HEK293 (cell line): Measurements from ENCODE around the gene CROCC.
A peak's percentile ranks its signal among the peaks of the same experiment; 100 is the strongest.
"Not testable (repeated sequence)": the region's sequence is repeated elsewhere in the genome, so short reads cannot be mapped to it uniquely, and the experiment has no call there.

ENCODE experiments used
- CTCF ChIA-PET: fragments of 350-600 bp; formaldehyde crosslinking; extraction: SDS; loops from one replicate; lab custom pipeline; 2021; ENCODE audit warnings: antibody characterized with exemption; lab: Yijun Ruan, JAX
- POLR2A ChIA-PET: fragments of 300-600 bp; formaldehyde crosslinking; extraction: SDS; loops from one replicate; lab custom pipeline; 2020; ENCODE audit warnings: antibody characterized with exemption, inconsistent platforms; lab: Yijun Ruan, JAX
- H3K27ac ChIP-seq: fragments of 200-500 bp; sonication (Bioruptor generic); 2 replicates; pipeline ENCODE4 v1.5.1; 2014; ENCODE audit warnings: low read depth, low read length, control low read depth, inconsistent platforms; ENCODE audit errors: extremely low read depth
- H3K36me3 ChIP-seq, 2 experiments: fragments of 200-500 bp in 1 of 2; sonication (Bioruptor generic) in 1 of 2; 1 replicate in 1 of 2; 2 replicates in 1 of 2; pipeline ENCODE4 v1.5.1; 2014 to 2017; ENCODE audit warnings: inconsistent platforms in 2 of 2, low read length in 2 of 2; ENCODE audit not compliant: control insufficient read depth in 2 of 2, insufficient read depth in 1 of 2
- H3K4me1 ChIP-seq: fragments of 200-500 bp; sonication (Bioruptor generic); 2 replicates; pipeline ENCODE4 v1.5.1; 2014; ENCODE audit warnings: mild to moderate bottlenecking, low read length, inconsistent platforms; ENCODE audit not compliant: control insufficient read depth, insufficient read depth
- H3K4me3 ChIP-seq: 2 replicates; pipeline ENCODE4 v1.5.1; 2011; ENCODE audit warnings: low read depth, mild to moderate bottlenecking, control low read depth, low read length, moderate library complexity
- H3K9me3 ChIP-seq: fragments of 200-500 bp; sonication (Bioruptor generic); 2 replicates; pipeline ENCODE4 v1.5.1; 2014; ENCODE audit warnings: low read depth, low read length, inconsistent platforms; ENCODE audit not compliant: control insufficient read depth, insufficient read depth
- GLIS2 ChIP-seq: fragments of 450-650 bp; formaldehyde crosslinking; IDR thresholded peaks from 2 replicates; pipeline ENCODE4 v1.5.1; 2016; ENCODE audit warnings: missing biosample characterization, missing genetic modification characterization
- IKZF3 ChIP-seq: fragments of 450-650 bp; IDR thresholded peaks from 2 replicates; pipeline ENCODE4 v1.5.0; 2018; ENCODE audit warnings: missing biosample characterization, mild to moderate bottlenecking, missing genetic modification characterization, moderate library complexity
- KLF8 ChIP-seq: fragments of 450-650 bp; formaldehyde crosslinking; IDR thresholded peaks from 2 replicates; pipeline ENCODE4 v1.5.1; 2016; ENCODE audit warnings: missing biosample characterization, missing genetic modification characterization
- SETDB1 ChIP-seq: IDR thresholded peaks from one replicate; pipeline ENCODE4 v1.6.1; 2017; ENCODE audit warnings: mild to moderate bottlenecking, low read length, moderate library complexity, mixed read lengths; ENCODE audit not compliant: insufficient read length
- SP2 ChIP-seq: fragments of 450-650 bp; formaldehyde crosslinking; IDR thresholded peaks from 2 replicates; pipeline ENCODE4 v1.5.1; 2016; ENCODE audit warnings: missing biosample characterization, missing genetic modification characterization
- ZBTB17 ChIP-seq: fragments of 450-650 bp; formaldehyde crosslinking; IDR thresholded peaks from 2 replicates; pipeline ENCODE4 v1.5.1; 2016; ENCODE audit warnings: missing biosample characterization, missing genetic modification characterization
- ZBTB20 ChIP-seq: fragments of 450-650 bp; formaldehyde crosslinking; IDR thresholded peaks from 2 replicates; pipeline ENCODE4 v1.5.1; 2016; ENCODE audit warnings: missing biosample characterization, missing genetic modification characterization
- ZBTB26 ChIP-seq: fragments of 450-650 bp; formaldehyde crosslinking; optimal IDR thresholded peaks from 2 replicates; pipeline ENCODE3; 2016; ENCODE audit warnings: missing biosample characterization, mild to moderate bottlenecking, missing genetic modification characterization
- ZBTB6 ChIP-seq: fragments of 450-650 bp; formaldehyde crosslinking; IDR thresholded peaks from 2 replicates; pipeline ENCODE4 v1.5.1; 2017; ENCODE audit warnings: missing biosample characterization, missing genetic modification characterization
- ZBTB8A ChIP-seq: fragments of 450-650 bp; formaldehyde crosslinking; IDR thresholded peaks from 2 replicates; pipeline ENCODE4 v1.5.1; 2016; ENCODE audit warnings: missing biosample characterization, missing genetic modification characterization
- ZNF266 ChIP-seq: fragments of 450-650 bp; formaldehyde crosslinking; IDR thresholded peaks from 2 replicates; pipeline ENCODE4 v1.5.1; 2016; ENCODE audit warnings: missing biosample characterization, missing genetic modification characterization, low read depth
- ZNF341 ChIP-seq: fragments of 450-650 bp; formaldehyde crosslinking; IDR thresholded peaks from 2 replicates; pipeline ENCODE4; 2016; ENCODE audit warnings: low read depth, missing biosample characterization, missing genetic modification characterization
- ZNF366 ChIP-seq: fragments of 450-650 bp; formaldehyde crosslinking; conservative IDR thresholded peaks from 2 replicates; pipeline ENCODE4 v1.5.1; 2016; ENCODE audit warnings: missing biosample characterization, missing genetic modification characterization
- ZNF600 ChIP-seq: fragments of 450-650 bp; formaldehyde crosslinking; IDR thresholded peaks from 2 replicates; pipeline ENCODE4 v1.5.1; 2016; ENCODE audit warnings: missing biosample characterization, missing genetic modification characterization
- ZNF654 ChIP-seq: fragments of 450-650 bp; formaldehyde crosslinking; IDR thresholded peaks from 2 replicates; pipeline ENCODE4 v1.5.1; 2016; ENCODE audit warnings: low read depth, missing biosample characterization, missing genetic modification characterization
- ZNF76 ChIP-seq: fragments of 450-650 bp; formaldehyde crosslinking; IDR thresholded peaks from 2 replicates; pipeline ENCODE4; 2016; ENCODE audit warnings: low read depth, missing biosample characterization, missing genetic modification characterization, borderline replicate concordance
- ZNF768 ChIP-seq: fragments of 450-650 bp; formaldehyde crosslinking; IDR thresholded peaks from 2 replicates; pipeline ENCODE4 v1.5.1; 2018; ENCODE audit warnings: missing biosample characterization, mild to moderate bottlenecking, missing genetic modification characterization
- TF ChIP-seq, protein P1 (sequence below): fragments of 450-650 bp; formaldehyde crosslinking; IDR thresholded peaks from 2 replicates; pipeline ENCODE4 v1.5.1; 2016; ENCODE audit warnings: missing biosample characterization, missing genetic modification characterization

Gene CROCC

GRCh38 chr1:16888860-16889816 lies 32.6 kb upstream of the CROCC start:
- H3K4me1 ChIP-seq, result no peaks in the 10 kb centered on the region
- no peaks in the 10 kb centered on the region for H3K36me3 ChIP-seq
- POLR2A ChIA-PET, result no interaction called here
- no peaks in the 10 kb centered on the region for H3K9me3 ChIP-seq
- H3K27ac ChIP-seq, result peak overlapping the region; percentile 64; the same call in 1 of the 2 replicates
- 0 out of 2 replicates have a peak, but pooled peaks have one; percentile 35 for TF ChIP-seq ZBTB6 (tag by site-specific recombination)
- TF ChIP-seq ZNF76 (tag by site-specific recombination), result 0 out of 2 replicates have a peak, but pooled peaks have one; percentile 40
- TF ChIP-seq ZNF266, result no peak
- TF ChIP-seq ZNF341 (tag by site-specific recombination), result peak; percentile 12; the same call in 1 of the 2 replicates
- TF ChIP-seq ZNF654, result no peak
- TF ChIP-seq ZNF366, result no peak
- peak; percentile 26; the same call in 1 of the 2 replicates for TF ChIP-seq GLIS2 (tag by site-specific recombination)
- peak; percentile 53; the same call in 1 of the 2 replicates for TF ChIP-seq IKZF3 (tag by site-specific recombination)
- peak; percentile 26; the same call in 1 of the 2 replicates for TF ChIP-seq SP2 (tag by site-specific recombination)
- TF ChIP-seq KLF8 (tag by site-specific recombination), result no peak
- peak; percentile 77 for TF ChIP-seq ZBTB17 (tag by site-specific recombination)
- no peak for TF ChIP-seq SETDB1
- no peak for TF ChIP-seq ZNF768
- TF ChIP-seq ZBTB8A, result peak; percentile 34; the same call in 1 of the 2 replicates
- 0 out of 2 replicates have a peak, but pooled peaks have one; percentile 9 for TF ChIP-seq ZNF600 (tag by site-specific recombination)
- TF ChIP-seq ZBTB20 (tag by site-specific recombination), result peak; percentile 22; the same call in 1 of the 2 replicates
- TF ChIP-seq ZBTB26 (tag by site-specific recombination), result peak; percentile 41
- TF ChIP-seq, protein P1, sequence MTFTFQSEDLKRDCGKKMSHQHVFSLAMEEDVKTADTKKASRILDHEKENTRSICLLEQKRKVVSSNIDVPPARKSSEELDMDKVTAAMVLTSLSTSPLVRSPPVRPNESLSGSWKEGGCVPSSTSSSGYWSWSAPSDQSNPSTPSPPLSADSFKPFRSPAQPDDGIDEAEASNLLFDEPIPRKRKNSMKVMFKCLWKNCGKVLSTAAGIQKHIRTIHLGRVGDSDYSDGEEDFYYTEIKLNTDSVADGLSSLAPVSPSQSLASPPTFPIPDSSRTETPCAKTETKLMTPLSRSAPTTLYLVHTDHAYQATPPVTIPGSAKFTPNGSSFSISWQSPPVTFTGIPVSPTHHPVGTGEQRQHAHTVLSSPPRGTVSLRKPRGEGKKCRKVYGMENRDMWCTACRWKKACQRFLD, result no peak
- TF ChIP-seq, all 188 proteins: peak for 11
- CTCF ChIA-PET, result interaction anchor here (0.7 kb wide), 1 partner anchor 257 kb away, joined by 3 read pairs; no protein-coding TSS in a partner anchor
- peak overlapping the region; percentile 16 for H3K4me3 ChIP-seq

GRCh38 chr1:16890539-16891021 lies 31.2 kb upstream of the CROCC start:
- H3K9me3 ChIP-seq, H3K27ac ChIP-seq, H3K36me3 ChIP-seq, H3K4me1 ChIP-seq, CTCF ChIA-PET, H3K4me3 ChIP-seq: not testable (repeated sequence)
- POLR2A ChIA-PET, result interaction anchor here (1.1 kb wide), 1 partner anchor 15 kb away, joined by 3 read pairs; no protein-coding TSS in a partner anchor

DNA sequence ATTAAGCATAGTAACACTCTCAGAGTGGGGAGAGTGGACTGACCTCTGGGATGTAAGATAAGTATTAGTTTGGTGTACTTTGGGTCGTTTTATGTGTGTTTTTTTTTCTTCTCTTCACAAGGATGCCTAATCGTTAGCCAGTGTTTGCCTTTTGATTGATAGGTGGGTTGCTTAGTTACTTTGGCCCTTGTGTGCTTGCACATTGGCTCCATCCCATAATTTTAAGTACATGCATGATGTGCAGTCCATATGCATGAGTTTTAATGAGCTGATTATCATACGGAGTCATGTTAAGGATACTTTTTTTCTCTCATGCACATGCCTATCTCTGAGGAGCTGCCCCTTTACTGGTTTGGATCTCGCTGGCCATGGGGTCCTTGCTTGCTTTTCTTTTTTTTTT lies 30.7 kb upstream of the CROCC start:
- not testable (repeated sequence) for H3K9me3 ChIP-seq, H3K4me3 ChIP-seq, H3K36me3 ChIP-seq, H3K4me1 ChIP-seq, H3K27ac ChIP-seq
- ChIA-PET POLR2A (interaction anchor here (1.1 kb wide), 1 partner anchor 14 kb away, joined by 3 read pairs; no protein-coding TSS in a partner anchor), CTCF (interaction anchor here (0.6 kb wide), 1 partner anchor 734 kb away, joined by 3 read pairs; no protein-coding TSS in a partner anchor)

GRCh38 chr1:16892978-16893525 lies 28.7 kb upstream of the CROCC start:
- CTCF ChIA-PET, H3K4me1 ChIP-seq, H3K4me3 ChIP-seq, H3K27ac ChIP-seq, H3K36me3 ChIP-seq, H3K9me3 ChIP-seq: not testable (repeated sequence)
- POLR2A ChIA-PET, result interaction anchor here (2.1 kb wide), 1 partner anchor 12 kb away, joined by 5 read pairs; no protein-coding TSS in a partner anchor

DNA sequence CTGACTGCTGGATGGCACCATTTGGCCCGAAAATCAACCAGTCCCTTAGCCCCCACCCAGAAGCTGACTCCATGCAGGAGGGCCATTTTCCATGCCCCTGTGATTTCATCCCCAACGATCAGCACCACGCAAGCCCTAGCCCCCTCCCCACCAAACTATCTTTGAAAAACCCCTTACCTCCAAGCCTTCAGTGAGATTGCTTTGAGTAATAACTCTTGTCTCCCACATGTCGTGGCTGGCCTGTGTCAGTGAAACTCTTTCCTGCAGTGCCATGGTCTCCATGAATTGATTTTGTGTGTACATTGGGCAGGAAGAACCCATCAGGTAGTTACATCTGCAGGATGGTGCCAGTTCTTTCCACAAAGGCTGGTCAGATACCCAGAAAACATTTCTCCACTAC lies 27.9 kb upstream of the CROCC start:
- H3K4me1 ChIP-seq, H3K27ac ChIP-seq, H3K9me3 ChIP-seq, CTCF ChIA-PET, POLR2A ChIA-PET, H3K4me3 ChIP-seq, H3K36me3 ChIP-seq: not testable (repeated sequence)
